GM18870 (cell line): ENCODE measurements around the gene GAS7.

Experiments
- ATAC-seq: cut with Tn5 transposase; IDR thresholded peaks from one replicate; pipeline ENCODE4 v1.9.1; 2021; ENCODE audit warnings: moderate library complexity; ENCODE audit not compliant: unreplicated experiment

GAS7 gene

GRCh38 chr17:10136258-10136981, 62.0 kb downstream of the GAS7 start:
- ATAC-seq: no peak

- ATAC-seq: no peak
Measured at GRCh38 chr17:10135539-10136257, 62.7 kb downstream of the GAS7 start.

GRCh38 chr17:10130677-10131076, 67.7 kb downstream of the GAS7 start:
- ATAC-seq: no peak

GRCh38 chr17:10130263-10130662, 68.1 kb downstream of the GAS7 start:
- ATAC-seq: no peak

- ATAC-seq: no peak
Measured at GRCh38 chr17:10127819-10128425, 70.5 kb downstream of the GAS7 start.

GRCh38 chr17:10126616-10127501, 71.5 kb downstream of the GAS7 start:
- ATAC-seq: no peak

GRCh38 chr17:10126276-10126615, 72.2 kb downstream of the GAS7 start:
- ATAC-seq: no peak

- no peak for ATAC-seq
Measured at GRCh38 chr17:10125531-10126275, 72.7 kb downstream of the GAS7 start.

GRCh38 chr17:10123093-10123492, 75.3 kb downstream of the GAS7 start:
- ATAC-seq: no peak

GRCh38 chr17:10121971-10122707, 76.3 kb downstream of the GAS7 start:
- ATAC-seq: no peak

GRCh38 chr17:10120749-10121148, 77.7 kb downstream of the GAS7 start:
- ATAC-seq: no peak

- ATAC-seq: no peak
Measured at GRCh38 chr17:10120109-10120485, 78.3 kb downstream of the GAS7 start.

GRCh38 chr17:10119203-10120108, 79.0 kb downstream of the GAS7 start:
- no peak for ATAC-seq

- ATAC-seq: no peak
Measured at GRCh38 chr17:10118788-10119130, 79.6 kb downstream of the GAS7 start.

GRCh38 chr17:10117581-10118001, 80.8 kb downstream of the GAS7 start:
- no peak for ATAC-seq

GRCh38 chr17:10116753-10117420, 81.5 kb downstream of the GAS7 start:
- ATAC-seq: no peak

- no peak for ATAC-seq
Measured at GRCh38 chr17:10116267-10116666, 82.1 kb downstream of the GAS7 start.

GRCh38 chr17:10115536-10115932, 82.9 kb downstream of the GAS7 start:
- no peak for ATAC-seq
